GM19351 (cell line): Measurements from ENCODE around the gene NEMF.
"Not testable (repeated sequence)": the region's sequence is repeated elsewhere in the genome, so short reads cannot be mapped to it uniquely, and the experiment has no call there.

Source experiments
- ATAC-seq: cut with Tn5 transposase; IDR thresholded peaks from one replicate; pipeline ENCODE4 v1.9.1; 2021; ENCODE audit warnings: mild to moderate bottlenecking, moderate library complexity; ENCODE audit not compliant: unreplicated experiment

Gene NEMF

DNA sequence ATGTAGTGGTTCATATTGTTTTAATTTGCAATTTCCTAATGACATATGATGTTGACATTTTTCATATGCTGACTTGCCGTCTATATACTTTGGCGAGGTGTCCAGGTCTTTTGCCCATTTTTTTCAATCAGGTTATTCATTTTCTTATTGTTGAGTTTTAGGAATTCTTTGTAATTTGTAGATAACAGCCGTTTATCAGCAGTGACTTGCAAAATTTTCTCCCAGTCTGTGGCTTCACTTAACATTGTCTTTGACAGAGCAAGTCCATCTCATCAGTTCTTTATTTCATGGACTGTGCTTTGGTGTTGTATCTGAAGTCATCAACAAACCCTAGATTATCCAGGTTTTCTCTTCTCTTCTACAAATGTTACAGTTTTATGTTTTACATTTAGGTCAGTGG lies 97.2 kb downstream of the NEMF start:
- ATAC-seq: no peak

DNA sequence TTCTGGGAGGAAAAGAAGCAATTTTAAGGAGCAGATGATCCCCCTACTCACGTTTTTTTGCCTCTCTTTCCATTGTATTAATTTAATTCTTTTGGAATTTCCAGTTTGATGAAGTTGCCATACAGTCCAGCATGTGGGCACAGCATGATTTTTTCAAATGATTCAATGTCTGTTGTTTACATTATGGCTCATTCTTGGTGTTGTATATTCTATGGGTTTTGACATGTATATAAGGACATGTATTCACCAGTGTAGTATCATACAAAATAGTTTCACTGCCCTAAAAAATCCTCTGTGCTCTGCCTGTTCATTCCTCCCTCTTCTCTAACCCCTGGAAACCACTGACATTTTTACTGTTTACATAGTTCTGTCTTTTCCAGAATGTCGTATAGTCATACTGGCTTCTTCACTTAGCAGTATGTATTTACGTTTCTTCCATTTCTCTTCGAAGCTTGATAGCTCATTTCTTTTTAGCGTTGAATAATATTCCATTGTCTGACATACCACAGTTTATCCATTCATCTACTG lies 98.0 kb downstream of the NEMF start:
- ATAC-seq: no peak

- not testable (repeated sequence) for ATAC-seq
These were observed 106.1 kb downstream of the NEMF start for GRCh38 chr14:49746476-49746875.

DNA sequence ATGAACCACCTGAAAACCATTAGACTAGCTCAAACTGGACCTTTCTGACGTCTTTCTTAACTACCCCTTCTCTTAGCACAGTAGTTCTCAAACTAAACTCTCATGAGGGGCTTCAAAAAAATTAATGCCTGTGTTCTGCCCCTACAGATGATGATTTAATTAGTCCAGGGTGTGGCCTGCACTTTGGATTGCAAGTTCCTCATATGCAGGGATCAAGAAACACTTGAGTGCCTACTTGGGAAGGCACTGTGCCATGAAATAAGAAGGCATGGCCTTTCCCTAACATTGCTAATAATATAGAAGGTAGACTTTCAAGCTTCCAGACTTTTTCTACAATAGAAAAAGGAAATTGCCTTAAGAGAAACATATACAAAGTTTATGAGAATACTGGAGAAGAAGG lies 107.4 kb downstream of the NEMF start:
- no peak for ATAC-seq

- ATAC-seq: not testable (repeated sequence)
These were observed 116.9 kb downstream of the NEMF start for GRCh38 chr14:49735669-49736068.

DNA sequence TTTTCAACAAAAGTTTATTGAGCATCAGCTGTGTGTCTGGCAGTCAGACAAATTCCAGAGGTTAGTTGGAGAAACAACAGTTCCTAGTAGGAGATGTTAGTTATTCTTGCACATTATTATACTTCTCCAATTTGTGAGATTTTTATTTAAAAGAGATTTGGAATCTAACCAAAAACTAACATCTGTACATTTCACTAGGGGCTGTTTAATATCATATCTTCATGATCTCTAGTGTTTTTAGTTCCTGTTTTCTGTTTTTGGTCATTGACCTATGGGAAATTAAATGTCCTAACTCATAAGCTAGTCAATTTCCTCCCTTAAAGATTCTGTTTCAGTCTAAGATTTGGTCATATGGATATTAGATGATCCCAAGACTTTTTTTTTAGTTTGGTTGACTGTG lies 118.8 kb downstream of the NEMF start:
- ATAC-seq: no peak

- ATAC-seq: no peak
These were observed 119.7 kb downstream of the NEMF start for GRCh38 chr14:49732896-49733295.
